ENCODE measurements around the gene PITPNC1. TPM values are rescaled to one million over a fixed set of nuclear protein-coding genes. Genes with fewer than 3 reads are reported as not detected.

PITPNC1 gene
- total and polyA plus RNA-seq, 4 donors: 2.3 to 29.6 (median 17.8) TPM

DNA sequence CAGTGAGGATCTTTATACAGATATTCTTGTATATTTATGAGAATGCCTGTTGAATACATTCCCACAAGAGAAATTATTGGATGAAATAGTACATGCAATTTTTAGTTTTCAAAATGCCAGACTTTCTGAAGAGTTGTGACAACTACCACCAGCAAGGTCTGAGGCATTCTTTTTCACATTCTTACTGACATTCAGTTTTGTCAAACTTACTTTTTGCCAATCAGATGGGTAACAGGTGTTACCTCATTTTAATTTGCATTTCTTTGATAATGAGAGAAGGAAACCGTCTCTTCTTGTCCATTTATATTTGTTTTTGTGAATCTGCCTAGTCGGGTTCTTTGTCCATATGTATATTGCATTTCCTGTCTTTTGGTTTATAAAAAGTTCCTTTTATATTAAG is 364.9 kb downstream of the PITPNC1 start:
- WGBS, 2 donors: 82 to 85% methylated on average over 2 of the region's 2 CpGs
- H3K36me3 ChIP-seq (ENCODE audit: control insufficient read depth in 1 of 2, insufficient read depth in 2 of 2, low read length in 1 of 2): peaks cover 2 to 4% of the 10 kb centered on the region in 2 donors
- no peak overlapping the region for H3K27ac ChIP-seq (ENCODE audit: low read depth in 1 of 2, low read length in 2 of 2)
- H3K4me1 ChIP-seq (ENCODE audit: control insufficient read depth in 1 of 2, insufficient read depth in 2 of 2, low read length in 2 of 2): no peaks in the 10 kb centered on the region
- DNase-seq (no peak), ATAC-seq (ENCODE audit: low FRiP score) (no peak)
- no peak overlapping the region for H3K4me3 ChIP-seq (ENCODE audit: low read length in 2 of 2)
- intact Hi-C loops (cut with DNase I): no loop called here
- no peaks in the 10 kb centered on the region for H3K27me3 ChIP-seq (ENCODE audit: control insufficient read depth in 1 of 2, insufficient read depth in 2 of 2, low read length in 1 of 2)
- no peaks in the 10 kb centered on the region for H3K9me3 ChIP-seq (ENCODE audit: control insufficient read depth, low read length)

Small RNA genes lying within 50 kb of the gene (microRNA-seq; reads per million reads assigned to microRNA genes)
- 0 reads per million in 2 donors for gene MIR548AA2
- 0 reads per million in 2 donors for gene MIR548D2

Other genes with a start within 250 kb of the PITPNC1 start
- gene HELZ, start 132.1 kb upstream of the PITPNC1 start, total RNA-seq: 10 to 100 TPM; 47.4 to 75.7 TPM
- gene HELZ, start 132.1 kb upstream of the PITPNC1 start, polyA plus RNA-seq: 1 to 10 TPM; 2.8 to 3.5 TPM
- gene PSMD12, start 10.7 kb upstream of the PITPNC1 start, total RNA-seq: 10 to 100 TPM; 38.2 to 46.8 TPM
- gene PSMD12, start 10.7 kb upstream of the PITPNC1 start, polyA plus RNA-seq: 10 to 100 TPM; 15.6 to 23.4 TPM